OCI-M2 (cell line): ENCODE measurements around the gene IKZF2.

Experiments used
- DNase-seq: peaks from one replicate; lab custom pipeline; 2025; ENCODE audit not compliant: unreplicated experiment; lab: John Stamatoyannopoulos, UW

The IKZF2 gene

DNA sequence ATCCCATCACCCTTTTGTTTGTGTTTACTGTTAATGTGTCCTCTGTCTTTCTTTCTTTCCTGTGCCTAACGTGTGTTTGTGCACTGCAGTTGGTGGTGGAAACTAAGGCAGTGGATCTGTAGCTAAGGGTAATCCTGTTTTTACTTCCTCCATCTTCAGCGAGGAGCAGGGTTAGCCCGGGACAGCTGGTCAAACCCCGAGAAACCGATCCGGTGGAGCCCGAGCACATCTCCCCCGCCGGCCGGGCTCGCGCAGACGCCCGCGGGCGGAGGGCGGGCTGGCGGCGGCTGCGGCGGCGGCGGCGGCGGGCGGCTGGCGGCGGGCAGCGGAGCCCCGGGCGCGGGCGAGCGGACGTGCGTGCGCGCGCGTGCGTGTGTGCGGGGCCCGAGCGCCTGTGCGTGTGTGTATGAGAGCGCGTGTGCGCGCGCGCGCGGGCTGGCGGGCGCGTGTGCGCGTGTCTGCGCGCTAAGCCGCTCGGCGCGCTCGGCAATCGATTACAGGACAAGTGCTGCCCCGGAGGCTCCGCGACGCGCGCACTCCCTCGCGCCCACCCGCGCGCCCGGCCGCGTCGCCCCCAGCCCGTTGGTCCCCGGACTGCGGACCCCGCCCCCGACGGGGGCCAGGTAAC, at the start of gene IKZF2:
Gene IKZF2 (minus strand): TSS at position 176 of the 628 bp plus-strand sequence. CDS start 2,983 bp downstream, outside the sequence.
- DNase-seq: no peak

DNA sequence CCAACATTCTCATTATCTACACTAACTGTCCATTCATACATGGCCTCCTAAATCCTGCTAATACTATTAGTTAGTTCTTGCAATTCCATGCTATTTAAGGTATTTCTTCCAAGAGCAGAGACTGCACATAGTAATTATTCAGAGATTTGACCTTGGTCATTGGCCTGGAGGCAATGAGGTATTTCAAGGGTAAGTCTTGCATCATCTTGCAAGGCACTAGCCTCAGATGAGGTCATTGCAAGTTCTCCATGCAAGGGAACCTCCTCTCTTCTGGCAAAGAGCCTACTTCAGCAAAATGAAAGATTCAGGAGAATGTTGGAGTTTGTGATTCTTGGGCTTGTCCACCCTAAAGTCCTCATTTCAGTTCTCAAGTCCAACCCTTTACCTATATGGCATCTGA, 48.5 kb upstream of the IKZF2 start:
- DNase-seq: no peak

DNA sequence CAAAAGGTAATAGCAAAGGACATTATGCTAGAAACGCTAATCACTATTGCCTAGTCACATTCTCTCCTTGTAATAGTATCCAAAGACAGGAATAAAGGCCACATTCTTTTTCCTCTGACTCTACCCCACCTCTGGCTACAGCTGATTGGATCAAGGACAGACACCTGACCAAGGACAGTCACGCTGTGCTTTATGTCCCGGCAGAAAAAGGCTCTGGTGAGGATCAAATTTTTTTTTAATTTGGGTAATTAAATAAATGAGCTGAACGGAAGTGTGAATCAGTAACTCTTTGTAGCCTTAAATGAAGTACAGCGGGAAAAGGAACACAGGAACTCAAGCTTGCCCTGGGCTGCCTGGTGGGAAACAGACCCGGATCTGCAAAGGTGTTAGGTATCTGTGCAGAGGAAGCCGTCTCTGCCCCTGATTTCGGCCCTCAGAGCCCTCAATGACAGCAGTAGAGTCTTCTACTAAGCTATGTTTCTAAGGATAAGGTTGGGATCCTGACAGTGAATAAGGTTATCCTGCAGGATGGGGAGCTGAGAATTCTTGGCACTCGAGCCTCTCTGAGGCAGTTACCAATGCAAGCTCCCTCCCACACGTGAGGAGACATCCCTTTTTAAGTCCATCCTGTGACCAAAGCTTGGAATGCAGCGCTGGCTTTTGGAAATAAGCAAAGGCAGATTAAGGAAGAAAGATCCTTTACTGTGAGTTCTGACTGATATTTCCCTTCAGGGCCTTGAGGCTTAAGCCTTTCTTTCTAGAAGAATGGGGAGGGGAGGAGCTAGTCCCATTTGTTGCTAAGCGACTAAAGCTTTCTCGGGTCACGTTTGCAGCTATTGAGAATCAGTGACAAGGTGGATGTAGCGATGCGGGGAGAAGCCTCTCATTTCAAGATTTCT, 37.8 kb upstream of the IKZF2 start:
- DNase-seq: no peak

DNA sequence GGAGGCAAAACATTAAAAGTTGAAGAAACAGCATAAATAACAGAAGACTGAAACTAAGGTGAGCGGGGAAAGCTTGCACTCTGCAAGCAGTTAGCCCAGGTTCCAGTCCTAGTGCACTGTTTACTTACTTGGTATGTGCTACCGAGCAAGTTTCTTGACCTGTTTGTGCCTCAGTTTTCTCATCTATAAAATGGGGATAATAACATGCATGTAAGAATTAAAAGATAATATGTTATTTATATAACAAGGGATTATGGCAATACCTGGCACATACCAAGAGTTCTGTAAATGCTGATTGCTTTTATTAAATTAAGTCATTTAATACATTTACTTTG, 37.1 kb upstream of the IKZF2 start:
- DNase-seq: no peak

DNA sequence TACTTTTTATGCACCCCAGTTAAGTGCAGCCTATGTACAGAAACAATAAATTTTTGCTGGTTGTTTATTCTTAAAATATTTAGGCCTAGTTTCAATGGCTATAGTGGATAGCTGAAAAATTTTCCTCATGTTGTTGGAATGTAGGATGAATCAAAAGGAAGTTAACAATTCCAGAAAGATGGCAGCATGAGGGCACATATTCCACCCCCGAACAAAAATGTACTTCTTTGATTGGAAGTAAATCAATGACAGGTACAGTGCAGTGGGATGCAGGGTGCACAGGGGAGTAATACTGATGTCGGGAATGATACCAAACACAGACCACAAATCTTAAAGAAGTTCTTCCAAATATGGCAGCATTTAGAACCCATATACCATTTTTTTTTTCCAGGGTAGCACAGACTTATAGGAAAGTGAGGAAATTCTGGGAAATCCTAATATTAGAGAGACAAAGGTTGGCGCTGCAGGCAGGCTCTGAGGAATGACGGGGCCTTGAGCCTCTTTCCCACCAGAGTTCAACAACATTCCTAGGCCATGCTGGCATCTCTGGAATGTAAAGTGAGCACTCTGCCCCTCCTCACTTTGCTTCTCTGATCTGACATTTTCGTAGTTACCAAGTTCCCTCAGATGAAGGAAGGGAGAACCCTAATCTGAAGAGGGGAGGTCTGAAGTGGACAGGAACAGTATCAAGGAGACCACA, 36.6 kb upstream of the IKZF2 start:
- no peak for DNase-seq

DNA sequence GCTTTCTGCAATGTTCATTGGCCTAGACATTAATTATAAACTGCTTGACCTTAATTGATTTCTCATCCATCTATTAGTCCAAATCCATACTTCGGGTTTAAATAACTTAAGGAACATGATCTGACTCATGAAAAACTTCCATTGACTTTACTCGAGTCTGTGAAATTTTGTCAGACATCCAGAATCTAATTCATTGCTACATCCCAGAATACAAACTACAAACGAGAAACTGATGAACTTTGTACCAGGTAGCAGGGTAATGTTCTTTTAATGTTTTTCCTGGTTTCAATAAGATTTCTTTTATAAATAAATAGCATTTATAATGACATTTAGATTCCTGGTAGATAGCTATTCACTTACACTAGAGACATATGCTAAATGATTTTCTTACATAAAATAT, 36.0 kb upstream of the IKZF2 start:
- DNase-seq: no peak

DNA sequence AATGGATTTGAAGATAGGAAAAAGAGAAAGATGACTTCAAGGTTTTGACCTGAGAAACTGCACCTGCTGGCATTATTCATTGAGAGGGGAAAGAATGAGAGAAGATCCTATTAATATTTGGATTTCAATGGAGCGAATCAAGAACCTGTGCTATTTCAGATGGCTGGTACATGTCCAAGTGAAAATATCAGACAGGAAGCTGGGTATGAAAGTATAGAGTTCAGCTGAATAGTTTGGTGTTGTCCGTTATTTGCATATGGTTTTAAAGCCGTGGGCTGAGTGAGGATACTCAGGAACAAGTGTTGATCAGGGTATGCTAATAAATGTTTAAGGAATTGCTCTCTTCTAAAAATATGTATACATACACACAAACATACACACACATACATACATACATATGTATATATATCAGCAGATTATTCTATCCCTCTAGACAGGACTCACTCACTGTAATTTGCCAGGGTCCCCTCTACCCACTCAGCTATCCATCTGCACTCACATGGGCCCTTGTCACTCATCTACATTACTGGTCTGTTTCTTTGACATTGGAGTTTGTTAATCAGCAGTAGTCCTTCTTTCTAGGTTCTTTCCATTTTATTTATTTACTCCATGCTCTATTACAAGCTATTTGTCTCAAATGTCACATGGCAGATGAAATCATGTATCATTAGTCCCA, 33.9 kb upstream of the IKZF2 start:
- no peak for DNase-seq

DNA sequence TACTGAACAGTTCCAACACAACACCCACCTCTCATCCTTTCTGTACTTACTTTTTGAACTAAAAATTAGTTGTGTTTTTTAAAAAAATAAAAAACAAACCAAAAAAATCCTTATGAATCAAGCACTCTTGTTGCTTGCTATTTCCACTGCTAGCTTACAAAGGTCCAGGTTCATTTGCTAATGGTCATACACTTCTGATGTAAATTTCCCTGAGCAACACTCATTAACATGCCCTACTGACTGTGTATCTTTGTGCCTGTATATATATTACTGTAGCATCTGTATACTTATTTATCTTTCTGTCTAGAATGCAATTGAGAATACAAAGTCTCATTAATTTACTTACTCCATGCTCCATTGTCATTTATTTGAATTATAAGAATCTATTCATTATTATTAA, 30.3 kb upstream of the IKZF2 start:
- DNase-seq: no peak

DNA sequence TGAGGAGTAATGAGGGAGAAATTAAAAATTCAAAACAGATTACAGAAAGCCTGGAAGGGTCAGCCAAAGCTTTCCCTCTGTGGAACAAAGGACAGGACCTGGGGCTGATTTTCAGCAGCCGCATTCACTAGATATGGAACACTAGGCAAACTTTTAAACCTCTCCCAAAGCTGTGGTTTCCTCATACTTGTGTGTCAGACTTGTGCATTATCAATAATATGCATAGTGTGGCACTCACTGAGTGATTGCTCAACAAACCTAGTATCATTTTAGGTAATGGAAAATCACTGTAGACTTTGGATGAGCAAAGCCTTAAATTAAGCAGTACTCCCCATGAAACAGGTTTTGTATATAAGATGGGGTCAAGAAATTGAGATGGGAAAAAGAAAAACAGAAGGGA, 26.3 kb upstream of the IKZF2 start:
- DNase-seq: no peak

DNA sequence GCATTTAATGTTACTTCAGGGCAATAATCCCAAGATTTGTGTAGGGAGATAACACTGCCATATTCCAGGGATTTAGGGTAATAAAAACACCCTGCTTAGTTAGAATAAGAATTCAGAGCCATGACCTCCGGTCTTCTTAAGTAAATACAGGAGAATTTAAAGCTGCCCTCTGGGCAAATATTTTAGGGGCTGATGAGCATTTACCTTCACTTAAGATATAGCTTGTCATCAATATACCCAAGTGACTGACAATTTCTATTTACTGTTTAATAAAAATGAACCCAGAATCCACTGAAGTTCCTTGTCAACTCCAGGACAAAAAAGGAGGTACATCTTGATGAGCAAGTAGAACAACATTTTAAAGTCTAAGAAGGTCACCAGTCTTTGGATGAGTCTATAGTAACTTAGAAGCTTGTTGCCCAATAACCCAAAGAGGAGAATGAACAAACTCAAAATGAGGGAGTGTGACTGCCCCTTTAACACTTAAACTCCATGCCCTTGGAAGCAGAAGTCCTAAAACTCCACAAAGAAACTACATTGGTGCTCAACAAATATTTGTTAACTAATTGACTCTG, 24.3 kb upstream of the IKZF2 start:
- no peak for DNase-seq

DNA sequence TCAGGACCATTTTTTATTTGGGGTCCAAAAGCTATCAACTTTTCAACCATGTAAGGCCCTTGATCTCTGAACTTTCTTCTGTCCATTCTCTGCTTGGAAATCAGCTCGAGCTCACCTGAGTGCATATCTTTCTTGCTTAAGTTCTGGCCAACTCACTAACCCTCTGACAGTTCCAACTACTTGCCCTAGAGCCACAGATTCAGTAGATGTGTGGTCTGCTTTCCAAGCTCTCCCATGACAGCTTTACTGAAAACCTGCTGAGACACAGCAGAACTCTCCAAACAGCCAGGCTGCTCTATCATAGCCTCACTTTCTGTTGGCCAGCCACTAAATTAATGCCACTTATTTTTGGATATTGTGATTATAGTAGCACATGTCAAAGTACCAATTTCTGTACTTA, 21.2 kb upstream of the IKZF2 start:
- no peak for DNase-seq

DNA sequence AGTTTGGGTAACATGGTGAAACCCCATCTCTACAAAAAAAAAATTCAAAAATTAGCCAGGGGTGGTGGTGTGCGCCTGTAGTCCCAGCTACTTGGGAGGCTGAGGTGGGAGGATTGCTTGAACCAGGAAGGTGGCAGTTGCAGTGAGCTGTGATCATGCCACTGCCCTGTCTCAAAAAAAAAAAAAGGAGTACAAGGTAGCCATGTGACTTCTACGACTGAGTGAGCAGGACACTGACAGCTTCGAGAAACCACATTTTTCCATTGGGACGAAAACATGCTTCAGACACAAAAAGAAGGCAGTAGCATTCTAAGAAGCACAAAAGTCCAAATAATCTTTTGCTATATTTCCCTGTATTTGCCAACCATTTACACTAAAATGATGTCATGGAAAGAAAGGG, 19.7 kb upstream of the IKZF2 start:
- DNase-seq: no peak

DNA sequence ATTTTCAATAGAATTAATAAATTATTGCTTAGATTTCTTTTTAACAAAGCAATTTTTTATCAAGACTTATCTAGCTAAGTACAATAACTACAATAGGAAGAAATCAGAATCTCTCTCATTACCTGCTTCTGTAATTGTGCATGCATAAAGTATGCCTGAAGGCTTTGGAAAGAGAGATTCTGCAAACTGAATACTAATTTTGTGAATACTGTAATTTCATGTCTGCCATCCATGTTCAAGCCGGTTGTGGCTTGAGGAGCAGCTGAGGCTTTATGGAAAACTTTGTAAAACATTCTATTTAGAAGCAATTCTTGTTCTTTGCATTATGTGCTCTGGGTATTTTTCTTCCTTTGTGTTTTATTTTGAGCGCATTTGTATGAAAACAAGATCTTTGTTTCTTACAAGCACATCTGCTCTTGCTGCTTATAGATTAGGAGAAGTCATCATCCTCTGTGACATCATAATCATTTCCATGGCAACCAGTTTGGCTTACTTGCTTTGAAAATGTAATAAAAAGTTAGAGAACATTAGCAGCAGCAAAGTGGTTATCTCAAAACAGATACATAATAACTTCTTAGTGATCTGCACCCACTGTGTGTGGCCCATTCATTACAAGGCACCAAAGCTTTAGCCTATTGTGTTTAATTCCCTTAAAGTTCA, 16.0 kb upstream of the IKZF2 start:
- DNase-seq: no peak

DNA sequence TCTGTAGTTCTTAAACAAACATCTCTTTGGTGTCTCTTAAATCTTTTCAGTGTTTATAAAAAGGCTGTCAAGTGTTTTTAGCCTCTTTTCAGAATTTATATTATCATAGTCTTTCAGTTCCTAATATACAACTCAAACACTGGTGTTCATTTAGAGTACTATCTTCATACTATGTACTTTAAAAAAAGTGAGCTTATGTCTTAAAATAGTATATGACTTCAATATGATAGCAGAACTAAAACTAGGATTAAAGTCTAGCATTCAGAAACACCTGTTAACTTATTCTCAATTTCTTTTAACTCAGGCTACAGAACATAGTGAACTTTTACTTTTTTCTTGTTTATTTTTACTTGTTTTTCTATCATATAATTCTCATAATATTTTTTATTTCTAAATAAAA, 14.7 kb upstream of the IKZF2 start:
- DNase-seq: no peak

DNA sequence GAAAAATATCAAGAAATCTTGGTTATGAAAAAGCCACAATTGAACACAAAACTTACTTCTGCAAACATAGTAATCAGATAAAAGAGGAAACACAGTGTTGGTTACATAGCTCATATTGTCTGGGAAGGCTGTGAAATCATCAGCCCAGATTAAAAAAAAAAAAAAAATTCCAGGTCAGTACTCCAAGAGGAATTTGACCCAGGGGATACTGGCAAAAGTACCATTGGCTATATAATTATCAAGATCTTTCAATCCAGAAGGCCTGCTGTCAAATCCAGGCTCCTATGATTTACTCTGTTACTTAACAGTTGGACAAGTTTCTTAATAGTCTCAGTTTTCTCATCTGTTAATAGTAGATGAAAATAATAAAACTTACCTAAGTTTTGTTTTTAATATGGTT, 12.9 kb upstream of the IKZF2 start:
- DNase-seq: no peak

DNA sequence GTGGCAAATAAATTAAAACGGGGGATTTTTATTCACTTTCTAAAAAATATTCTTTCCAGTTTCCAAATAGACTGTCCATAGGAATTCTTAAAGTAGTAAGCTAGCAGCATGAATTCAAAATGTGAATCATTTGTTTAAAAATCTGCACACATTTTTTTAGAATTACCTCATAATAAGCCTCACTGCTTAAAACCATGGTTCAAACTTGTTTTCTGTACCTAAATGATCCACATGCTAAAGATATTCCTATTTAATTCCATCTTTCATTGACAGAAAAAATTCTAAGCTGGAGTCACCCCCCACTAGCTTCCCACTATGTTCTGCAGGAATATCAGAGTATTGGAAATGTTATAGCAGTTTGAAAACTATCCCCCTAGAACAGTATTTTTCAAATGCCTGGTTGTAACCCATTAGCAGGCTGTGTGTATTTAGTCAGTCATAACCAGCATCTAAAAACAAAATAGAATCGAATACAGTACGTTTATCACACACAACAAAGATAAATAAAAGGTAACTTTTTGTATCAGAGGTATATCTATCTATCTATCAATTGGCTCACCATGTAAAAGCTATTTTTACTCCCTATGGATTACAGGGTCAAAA, 11.2 kb upstream of the IKZF2 start:
- no peak for DNase-seq

DNA sequence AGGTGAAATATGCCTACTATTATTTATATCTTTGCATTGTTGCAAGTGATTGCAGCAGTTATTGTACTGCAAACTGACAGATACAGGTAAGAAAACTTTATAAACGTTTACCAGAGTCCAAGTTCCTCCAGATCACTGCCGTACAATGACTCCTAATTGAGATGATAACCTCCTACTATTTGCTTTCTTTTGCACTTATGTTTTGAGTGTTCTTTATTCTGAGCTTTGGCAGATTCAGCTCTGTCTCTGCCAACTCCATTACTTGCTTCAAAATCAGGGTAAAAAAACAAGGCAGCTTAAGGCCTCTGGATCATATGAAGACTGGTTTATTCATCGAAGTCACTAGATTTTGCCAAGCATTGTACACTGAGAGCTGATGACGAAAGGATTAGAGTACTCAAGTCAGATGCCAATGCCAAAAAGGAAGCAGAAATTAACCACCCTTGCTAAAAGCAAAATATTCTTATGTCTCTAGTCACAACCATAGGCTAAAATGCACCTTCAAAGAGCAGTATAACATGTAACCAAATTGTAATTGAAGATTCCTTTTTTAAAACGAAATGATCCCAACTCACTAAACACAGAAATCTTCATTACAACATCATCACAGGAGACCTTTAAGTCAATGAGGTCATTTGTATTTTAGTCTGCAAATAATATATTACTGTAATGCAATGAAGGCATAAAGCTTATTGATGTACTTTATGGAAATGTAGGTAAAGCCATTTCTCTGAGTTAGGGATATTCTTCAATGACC, 10.5 kb upstream of the IKZF2 start:
- DNase-seq: no peak

DNA sequence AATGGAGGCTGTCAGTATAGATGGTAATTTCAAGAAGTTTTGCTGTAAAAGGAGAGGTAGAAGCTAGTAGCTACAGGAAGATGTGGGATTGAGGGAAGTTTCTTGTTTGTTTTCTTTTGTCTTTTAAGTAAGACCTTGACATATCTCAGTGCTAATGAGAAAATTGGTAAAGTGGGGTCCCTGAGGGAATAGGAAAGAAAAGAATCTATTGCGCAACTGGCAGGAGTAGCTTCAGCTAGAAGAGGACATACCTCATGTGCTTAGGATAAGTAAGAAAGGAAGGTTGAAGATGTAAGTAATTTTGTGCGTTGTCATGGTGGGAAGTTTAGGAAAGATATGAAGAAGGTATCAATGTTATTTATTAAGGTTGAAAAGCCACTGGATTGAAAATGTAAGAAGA, 8.4 kb upstream of the IKZF2 start:
- DNase-seq: no peak

DNA sequence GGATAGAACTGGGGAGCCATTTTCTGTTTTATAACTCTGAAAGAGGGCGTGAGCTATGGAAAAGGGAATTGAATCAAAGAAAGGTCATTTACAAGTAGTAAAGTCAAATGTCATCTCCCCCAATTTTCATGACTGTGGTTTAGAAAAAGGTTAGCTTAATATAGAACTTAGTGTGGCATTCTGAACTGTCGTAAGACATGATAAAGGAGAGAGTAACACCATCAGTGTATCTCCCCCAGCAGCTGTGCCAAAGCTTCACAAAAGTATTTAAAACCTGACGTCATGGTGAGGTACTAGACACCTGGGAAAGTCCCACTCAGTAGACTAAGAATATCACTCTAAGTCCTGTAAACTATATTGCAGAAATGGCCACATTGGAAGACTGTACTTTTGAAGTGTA, 5.8 kb upstream of the IKZF2 start:
- DNase-seq: no peak

DNA sequence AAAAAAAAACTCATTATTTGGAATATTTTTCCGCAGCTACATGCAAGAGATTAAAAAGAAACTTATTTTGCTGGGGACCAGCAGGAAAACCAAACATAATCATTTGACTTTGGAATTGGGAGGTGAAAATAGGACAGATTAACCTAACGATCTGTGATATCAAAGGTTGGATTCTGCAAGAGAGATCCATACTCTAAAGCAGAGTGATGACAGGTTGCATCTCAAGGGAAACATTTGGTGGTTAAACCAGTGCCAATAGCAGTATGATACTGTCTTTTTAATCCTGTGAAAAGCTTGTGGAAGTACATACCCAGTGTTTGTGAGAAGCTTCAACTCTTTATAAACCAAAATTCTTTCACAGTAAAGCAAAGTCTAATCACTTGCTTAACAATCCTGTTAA, 5.3 kb upstream of the IKZF2 start:
- DNase-seq: no peak
